Measurements from ENCODE around the gene MPPED2.

Gene MPPED2

GRCh38 chr11:30549565-30549964, 36.6 kb downstream of the MPPED2 start:
- H3K4me1 ChIP-seq (ENCODE audit: insufficient read depth, low read length) = no peaks in the 10 kb centered on the region
- H3K36me3 ChIP-seq (ENCODE audit: insufficient read depth, low read length) = no peaks in the 10 kb centered on the region
- DNase-seq = no peak
- no peak for TF ChIP-seq EZH2 (IDR thresholded peaks at IDR 0.05; ENCODE audit: borderline replicate concordance, low read depth, low read length, severe bottlenecking)
- H3K79me2 ChIP-seq (ENCODE audit: insufficient read depth, low read length) = no peaks in the 10 kb centered on the region
- H2AFZ ChIP-seq (ENCODE audit: low read depth, low read length) = no peak overlapping the region
- no peak overlapping the region for H3K4me3 ChIP-seq (ENCODE audit: low read depth in 1 of 2, low read length in 2 of 2)
- H3K27me3 ChIP-seq (ENCODE audit: insufficient read depth, low read length, poor library complexity) = no peaks in the 10 kb centered on the region
- no peaks in the 10 kb centered on the region for H3K9me3 ChIP-seq (ENCODE audit: insufficient read depth, low read length, severe bottlenecking)
- H3K9ac ChIP-seq (ENCODE audit: low read depth, low read length) = no peak overlapping the region
- H3K4me2 ChIP-seq (ENCODE audit: insufficient read depth, low read length) = no peak overlapping the region
- no peaks in the 10 kb centered on the region for H4K20me1 ChIP-seq (ENCODE audit: insufficient read depth, low read length)
- H3K27ac ChIP-seq (ENCODE audit: low read length) = no peak overlapping the region
- ATAC-seq (ENCODE audit: insufficient read depth, low read depth) = no peak

- Histone ChIP-seq H4K20me1 (ENCODE audit: insufficient read depth, low read length) (no peaks in the 10 kb centered on the region), H3K36me3 (ENCODE audit: insufficient read depth, low read length) (no peaks in the 10 kb centered on the region), H3K4me1 (ENCODE audit: insufficient read depth, low read length) (no peaks in the 10 kb centered on the region), H3K4me3 (ENCODE audit: low read depth in 1 of 2, low read length in 2 of 2) (no peak overlapping the region), H3K9ac (ENCODE audit: low read depth, low read length) (no peak overlapping the region), H3K27ac (ENCODE audit: low read length) (no peak overlapping the region), H2AFZ (ENCODE audit: low read depth, low read length) (no peak overlapping the region), H3K27me3 (ENCODE audit: insufficient read depth, low read length, poor library complexity) (no peaks in the 10 kb centered on the region), H3K9me3 (ENCODE audit: insufficient read depth, low read length, severe bottlenecking) (no peaks in the 10 kb centered on the region), H3K79me2 (ENCODE audit: insufficient read depth, low read length) (no peaks in the 10 kb centered on the region), H3K4me2 (ENCODE audit: insufficient read depth, low read length) (no peak overlapping the region)
- ATAC-seq (ENCODE audit: insufficient read depth, low read depth) (no peak), DNase-seq (no peak)
- TF ChIP-seq, protein P1, sequence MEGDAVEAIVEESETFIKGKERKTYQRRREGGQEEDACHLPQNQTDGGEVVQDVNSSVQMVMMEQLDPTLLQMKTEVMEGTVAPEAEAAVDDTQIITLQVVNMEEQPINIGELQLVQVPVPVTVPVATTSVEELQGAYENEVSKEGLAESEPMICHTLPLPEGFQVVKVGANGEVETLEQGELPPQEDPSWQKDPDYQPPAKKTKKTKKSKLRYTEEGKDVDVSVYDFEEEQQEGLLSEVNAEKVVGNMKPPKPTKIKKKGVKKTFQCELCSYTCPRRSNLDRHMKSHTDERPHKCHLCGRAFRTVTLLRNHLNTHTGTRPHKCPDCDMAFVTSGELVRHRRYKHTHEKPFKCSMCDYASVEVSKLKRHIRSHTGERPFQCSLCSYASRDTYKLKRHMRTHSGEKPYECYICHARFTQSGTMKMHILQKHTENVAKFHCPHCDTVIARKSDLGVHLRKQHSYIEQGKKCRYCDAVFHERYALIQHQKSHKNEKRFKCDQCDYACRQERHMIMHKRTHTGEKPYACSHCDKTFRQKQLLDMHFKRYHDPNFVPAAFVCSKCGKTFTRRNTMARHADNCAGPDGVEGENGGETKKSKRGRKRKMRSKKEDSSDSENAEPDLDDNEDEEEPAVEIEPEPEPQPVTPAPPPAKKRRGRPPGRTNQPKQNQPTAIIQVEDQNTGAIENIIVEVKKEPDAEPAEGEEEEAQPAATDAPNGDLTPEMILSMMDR (IDR thresholded peaks at IDR 0.05; ENCODE audit: borderline replicate concordance, extremely low read depth, low read length, poor library complexity, severe bottlenecking) = no peak
- TF ChIP-seq EZH2 (IDR thresholded peaks at IDR 0.05; ENCODE audit: borderline replicate concordance, low read depth, low read length, severe bottlenecking) = no peak
Observed at GRCh38 chr11:30546334-30546733, 39.8 kb downstream of the MPPED2 start.

- Histone ChIP-seq H2AFZ (ENCODE audit: low read depth, low read length) (no peak overlapping the region), H3K79me2 (ENCODE audit: insufficient read depth, low read length) (no peaks in the 10 kb centered on the region), H3K9me3 (ENCODE audit: insufficient read depth, low read length, severe bottlenecking) (no peaks in the 10 kb centered on the region), H3K27ac (ENCODE audit: low read length) (no peak overlapping the region), H3K4me3 (ENCODE audit: low read depth in 1 of 2, low read length in 2 of 2) (no peak overlapping the region), H3K27me3 (ENCODE audit: insufficient read depth, low read length, poor library complexity) (no peaks in the 10 kb centered on the region), H3K4me2 (ENCODE audit: insufficient read depth, low read length) (no peak overlapping the region), H4K20me1 (ENCODE audit: insufficient read depth, low read length) (no peaks in the 10 kb centered on the region), H3K9ac (ENCODE audit: low read depth, low read length) (no peak overlapping the region), H3K36me3 (ENCODE audit: insufficient read depth, low read length) (no peaks in the 10 kb centered on the region), H3K4me1 (ENCODE audit: insufficient read depth, low read length) (no peaks in the 10 kb centered on the region)
- no peak for TF ChIP-seq EZH2 (IDR thresholded peaks at IDR 0.05; ENCODE audit: borderline replicate concordance, low read depth, low read length, severe bottlenecking)
- TF ChIP-seq, protein P1 (IDR thresholded peaks at IDR 0.05; ENCODE audit: borderline replicate concordance, extremely low read depth, low read length, poor library complexity, severe bottlenecking) = no peak
- no peak for ATAC-seq (ENCODE audit: insufficient read depth, low read depth)
- DNase-seq = no peak
Observed at GRCh38 chr11:30545507-30545906, 40.6 kb downstream of the MPPED2 start.

DNA sequence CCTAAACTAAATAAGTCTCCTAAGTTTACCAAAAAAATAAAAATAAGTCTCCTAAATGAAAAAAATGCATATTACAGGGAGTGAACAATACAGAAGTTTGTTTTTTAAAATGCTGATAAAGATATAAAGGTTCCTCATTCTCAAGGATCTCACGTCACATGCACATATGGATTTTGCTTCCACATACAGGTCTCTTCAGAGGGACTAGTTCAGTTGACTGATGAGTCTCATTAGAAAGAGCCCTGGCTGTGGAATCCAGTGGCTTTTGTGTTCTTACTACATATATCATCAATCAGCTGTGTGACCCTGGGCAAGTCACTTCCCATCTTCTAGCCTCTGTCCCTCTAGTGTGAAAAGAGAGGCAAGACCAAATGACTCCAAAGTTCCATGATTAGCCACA, 43.1 kb downstream of the MPPED2 start:
- no peaks in the 10 kb centered on the region for H3K4me1 ChIP-seq (ENCODE audit: insufficient read depth, low read length)
- no peak overlapping the region for H3K27ac ChIP-seq (ENCODE audit: low read length)
- DNase-seq (no peak), ATAC-seq (ENCODE audit: insufficient read depth, low read depth) (no peak)
- TF ChIP-seq, protein P1 (IDR thresholded peaks at IDR 0.05; ENCODE audit: borderline replicate concordance, extremely low read depth, low read length, poor library complexity, severe bottlenecking) = no peak
- no peak for TF ChIP-seq EZH2 (IDR thresholded peaks at IDR 0.05; ENCODE audit: borderline replicate concordance, low read depth, low read length, severe bottlenecking)
- H3K4me3 ChIP-seq (ENCODE audit: low read depth in 1 of 2, low read length in 2 of 2) = no peak overlapping the region
- H3K36me3 ChIP-seq (ENCODE audit: insufficient read depth, low read length) = no peaks in the 10 kb centered on the region
- H3K9me3 ChIP-seq (ENCODE audit: insufficient read depth, low read length, severe bottlenecking) = no peaks in the 10 kb centered on the region
- H3K27me3 ChIP-seq (ENCODE audit: insufficient read depth, low read length, poor library complexity) = no peaks in the 10 kb centered on the region
- H3K4me2 ChIP-seq (ENCODE audit: insufficient read depth, low read length) = no peak overlapping the region
- H3K9ac ChIP-seq (ENCODE audit: low read depth, low read length) = no peak overlapping the region
- no peak overlapping the region for H2AFZ ChIP-seq (ENCODE audit: low read depth, low read length)
- no peaks in the 10 kb centered on the region for H4K20me1 ChIP-seq (ENCODE audit: insufficient read depth, low read length)
- no peaks in the 10 kb centered on the region for H3K79me2 ChIP-seq (ENCODE audit: insufficient read depth, low read length)

All from DND-41 (cell line).